NCI-H774 (cell line): ENCODE data around the gene PSMB7.

Experiments
- DNase-seq: peaks from one replicate; lab custom pipeline; 2025; lab: John Stamatoyannopoulos, UW

The PSMB7 gene

GRCh38 chr9:124326378-124326777 is 88.9 kb downstream of the PSMB7 start:
- no peak for DNase-seq

GRCh38 chr9:124325816-124326215 is 89.4 kb downstream of the PSMB7 start:
- no peak for DNase-seq

GRCh38 chr9:124323904-124324303 is 91.3 kb downstream of the PSMB7 start:
- no peak for DNase-seq

- no peak for DNase-seq
Measured at GRCh38 chr9:124322618-124323432, 92.4 kb downstream of the PSMB7 start.

GRCh38 chr9:124321935-124322334 is 93.3 kb downstream of the PSMB7 start:
- no peak for DNase-seq

DNA sequence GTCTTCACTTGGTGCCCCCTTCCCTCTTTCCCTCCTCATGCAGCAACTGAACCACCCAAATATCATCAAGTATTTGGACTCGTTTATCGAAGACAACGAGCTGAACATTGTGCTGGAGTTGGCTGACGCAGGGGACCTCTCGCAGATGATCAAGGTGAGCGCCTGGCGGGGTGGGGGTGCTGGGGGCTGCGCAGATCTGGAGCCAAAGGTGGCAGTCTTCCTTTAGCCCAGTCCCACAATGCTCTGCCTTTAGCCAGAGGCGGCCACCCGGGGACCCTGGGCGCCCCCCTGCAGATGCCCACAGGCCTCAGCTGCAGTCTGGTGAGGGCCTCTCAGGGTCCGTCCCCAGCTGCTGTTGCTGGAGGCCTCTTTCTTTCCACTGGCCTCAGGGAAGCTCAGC is 93.8 kb downstream of the PSMB7 start:
- no peak for DNase-seq

DNA sequence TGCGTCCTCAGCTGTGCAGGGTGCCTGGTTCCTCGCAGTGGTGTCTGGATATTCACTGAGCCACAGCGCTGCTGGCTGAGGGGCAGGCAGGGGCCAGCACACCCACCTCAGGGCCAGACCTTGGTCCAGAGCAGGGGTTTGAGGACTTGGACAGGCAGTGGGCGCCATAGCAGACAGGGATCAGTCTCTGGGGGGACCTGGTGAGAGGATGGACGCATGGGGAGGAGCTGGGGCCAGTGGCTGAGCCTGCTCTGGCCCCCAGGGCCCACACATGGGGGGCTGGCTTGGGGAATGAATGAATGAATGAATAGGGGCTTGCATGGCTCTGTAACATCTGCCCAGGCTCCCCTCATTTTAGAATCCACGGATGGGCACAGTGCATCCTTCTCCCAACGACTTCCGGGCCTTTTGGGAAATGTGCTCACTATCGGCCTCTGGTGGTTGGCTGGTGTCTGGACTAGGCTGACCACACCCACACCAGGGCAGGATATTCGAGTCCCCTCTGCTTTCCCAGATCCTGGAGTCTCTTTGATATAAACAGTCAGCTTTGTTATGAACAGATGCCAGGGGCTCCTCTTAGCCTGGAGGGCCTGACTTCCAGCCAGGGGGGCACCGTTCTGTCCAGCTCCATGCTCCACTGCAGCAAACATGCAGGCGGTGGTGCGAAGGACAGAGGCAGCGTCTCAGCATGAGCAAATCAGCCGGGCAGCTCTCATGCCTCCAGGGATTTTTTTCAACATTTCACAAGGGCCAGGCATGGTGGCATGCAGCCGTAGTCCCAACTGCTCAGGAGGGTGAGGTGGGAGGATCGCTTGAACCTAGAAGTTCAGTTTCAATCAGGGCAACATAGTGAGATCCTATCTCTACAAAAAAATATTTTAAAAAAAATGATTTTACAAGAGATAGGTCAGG is 94.9 kb downstream of the PSMB7 start:
- DNase-seq, result peak; percentile 35

GRCh38 chr9:124315882-124316281 is 99.4 kb downstream of the PSMB7 start:
- no peak for DNase-seq

- no peak for DNase-seq
Measured at GRCh38 chr9:124313940-124314339, 101.3 kb downstream of the PSMB7 start.

DNA sequence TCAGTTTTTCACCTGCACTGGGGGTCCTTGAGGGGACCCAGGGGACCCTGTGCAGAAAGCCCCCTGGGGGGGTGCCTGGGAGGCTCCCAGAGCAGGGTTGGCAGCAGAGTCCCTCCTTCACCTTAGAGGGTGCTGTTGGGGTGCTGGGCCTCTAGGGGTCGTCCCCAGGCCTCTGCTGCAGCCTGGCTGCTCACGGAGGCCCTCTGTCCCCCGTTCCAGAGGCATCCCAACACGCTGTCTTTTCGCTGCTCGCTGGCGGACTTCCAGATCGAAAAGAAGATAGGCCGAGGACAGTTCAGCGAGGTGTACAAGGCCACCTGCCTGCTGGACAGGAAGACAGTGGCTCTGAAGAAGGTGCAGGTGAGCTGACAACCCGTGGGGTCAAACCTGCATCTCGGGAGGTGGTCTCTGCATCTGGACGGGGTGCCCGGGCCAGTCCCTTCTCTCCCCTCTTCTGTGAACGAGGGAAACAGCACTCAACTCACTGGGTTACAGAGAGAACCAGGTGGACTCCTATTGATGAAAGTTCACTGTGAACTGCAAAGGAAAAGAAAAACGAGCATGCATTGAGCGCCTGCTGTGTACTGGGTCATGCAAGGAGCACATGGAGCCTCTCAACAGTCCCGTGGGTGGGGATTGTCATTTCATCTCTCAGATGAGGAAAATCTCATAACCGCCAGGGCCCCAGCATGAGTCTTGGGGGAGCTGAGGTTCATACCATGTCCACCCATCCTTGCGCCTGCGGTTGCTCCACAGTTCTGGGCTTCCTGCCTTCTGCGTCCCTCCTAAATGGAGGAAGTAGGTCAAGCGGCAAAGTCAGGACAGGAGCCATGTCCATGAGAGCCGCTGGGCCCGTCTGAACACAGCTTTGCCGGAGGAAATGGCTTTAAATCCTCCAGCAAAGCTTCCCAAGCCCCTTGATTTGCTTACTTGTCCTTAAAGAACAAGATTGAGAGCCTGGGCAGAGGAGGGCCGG is 102.7 kb downstream of the PSMB7 start:
- no peak for DNase-seq

GRCh38 chr9:124311283-124311682 is 104.0 kb downstream of the PSMB7 start:
- DNase-seq, result no peak

DNA sequence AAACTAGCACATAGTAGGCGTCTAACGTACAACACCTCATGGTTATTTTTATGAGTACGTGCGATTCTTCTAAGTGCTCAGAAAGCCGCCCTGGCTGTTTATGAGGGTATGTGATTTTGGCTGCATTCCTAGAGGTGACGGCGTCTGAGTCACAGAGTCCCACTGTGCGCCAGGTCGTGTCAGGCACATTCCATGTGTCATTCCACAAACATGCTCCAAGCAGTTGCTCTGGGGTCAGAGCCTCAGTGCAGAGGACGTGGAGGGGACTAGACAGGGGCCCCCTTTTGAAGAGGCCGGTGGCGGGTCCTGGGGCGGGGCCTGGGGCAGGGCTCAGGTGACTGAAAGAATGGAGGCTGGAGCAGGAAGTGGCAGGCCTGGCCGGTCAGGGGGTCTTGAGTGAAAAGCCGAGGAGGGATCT is 105.6 kb downstream of the PSMB7 start:
- no peak for DNase-seq

GRCh38 chr9:124308606-124309491 is 106.4 kb downstream of the PSMB7 start:
- no peak for DNase-seq

DNA sequence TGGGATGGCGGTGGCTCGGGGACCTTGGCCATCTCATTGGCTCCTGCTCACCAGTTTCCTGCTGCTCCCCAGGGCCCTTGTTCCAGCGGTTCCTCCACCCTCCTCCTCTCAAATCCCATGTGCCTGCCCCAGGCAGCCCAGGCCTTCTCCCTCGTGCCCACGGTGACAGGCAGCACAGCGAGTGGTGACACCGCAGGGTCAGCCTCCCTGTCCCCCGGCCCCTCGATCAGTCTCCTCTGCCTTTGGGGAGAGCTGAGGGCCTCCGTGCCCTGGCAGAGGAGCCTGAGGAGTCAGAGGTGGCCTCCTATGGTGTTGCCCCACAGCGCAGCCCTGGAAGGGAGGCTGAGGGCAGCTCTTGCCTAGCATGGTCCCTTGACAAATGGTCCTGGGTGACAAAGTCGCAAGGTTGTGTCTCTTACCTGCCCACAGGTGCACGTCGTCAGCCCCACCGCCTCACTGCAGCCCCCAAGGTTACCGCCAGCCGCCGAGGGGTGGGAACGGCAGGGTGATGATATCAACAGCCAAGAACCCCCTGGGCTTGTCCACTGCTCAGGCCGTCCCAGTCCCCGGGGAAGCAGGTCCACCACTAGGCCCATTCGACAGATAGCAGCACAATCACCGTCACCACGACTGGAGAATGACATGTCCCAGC is 107.7 kb downstream of the PSMB7 start:
- no peak for DNase-seq

DNA sequence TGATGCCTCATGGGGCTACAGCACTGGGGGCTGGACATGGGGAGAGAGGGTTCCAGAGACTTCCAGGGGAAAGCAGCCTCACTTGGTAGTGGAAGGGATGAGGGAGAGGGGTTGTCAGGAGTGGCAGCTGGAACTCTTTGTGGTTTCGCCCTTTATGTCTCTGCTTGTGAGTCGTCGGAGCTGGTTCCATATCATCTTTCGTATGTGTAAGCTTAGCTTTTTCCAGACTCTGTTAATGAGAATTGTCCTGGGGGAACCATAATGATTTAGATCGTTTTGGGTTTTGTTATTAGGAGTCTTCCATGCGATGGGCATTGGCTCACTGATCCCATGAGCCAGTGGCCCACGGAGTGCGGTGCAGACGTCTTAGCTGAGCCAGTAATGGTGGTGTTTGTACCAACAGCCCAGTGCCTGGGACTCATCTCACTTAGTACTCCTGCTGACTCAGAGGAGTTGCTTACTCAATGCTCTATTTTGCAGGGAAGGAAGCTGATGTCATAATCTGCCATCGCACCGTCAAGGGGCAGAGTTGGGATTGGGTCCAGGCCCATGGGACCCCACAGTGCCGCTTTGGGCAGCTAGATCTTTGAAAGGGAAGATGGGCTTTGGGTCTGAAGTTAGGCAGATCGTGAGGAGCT is 109.0 kb downstream of the PSMB7 start:
- DNase-seq, result no peak

DNA sequence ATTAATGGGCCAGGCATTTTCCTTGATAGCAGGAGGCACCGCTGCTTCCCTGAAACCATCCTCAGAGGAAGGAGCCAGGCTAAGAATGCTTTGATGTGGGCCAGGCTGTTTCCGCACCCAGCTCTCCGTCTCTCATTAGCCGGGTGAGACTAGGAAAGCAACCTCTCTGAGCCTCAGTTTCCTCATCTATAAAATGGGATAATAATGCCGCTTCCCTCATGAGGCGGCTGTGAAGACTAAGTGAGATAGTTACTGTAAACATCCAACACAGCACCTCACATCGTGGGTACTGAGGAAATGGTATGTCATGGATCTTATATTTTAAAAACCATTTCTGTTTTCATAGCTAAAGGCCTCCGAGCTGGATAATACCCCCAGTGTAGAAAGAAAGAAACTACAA is 111.0 kb downstream of the PSMB7 start:
- no peak for DNase-seq

- DNase-seq, result no peak
Measured at GRCh38 chr9:124303762-124304161, 111.5 kb downstream of the PSMB7 start.
